ENCODE data around the gene ZCCHC2. TPM values are rescaled to one million over a fixed set of nuclear protein-coding genes. Genes with fewer than 3 reads are reported as not detected.

The ZCCHC2 gene
- polyA plus RNA-seq, 4 donors, result 5.1 to 17.6 (median 8.3) TPM

GRCh38 chr18:62524440-62525200, 1.8 kb downstream of the ZCCHC2 start:
- DNase-seq (peak; percentile 65 to 87), FAIRE-seq (no peak)
- Histone ChIP-seq H3K9me3 (ENCODE audit: control insufficient read depth in 2 of 2, insufficient read depth in 1 of 2, low read depth in 1 of 2, low read length in 1 of 2) (no peaks in the 10 kb centered on the region), H3K4me1 (ENCODE audit: control insufficient read depth in 3 of 3, insufficient read depth in 2 of 3, low read depth in 1 of 3, low read length in 2 of 3) (peaks cover 0 to 9% (median 2%) of the 10 kb centered on the region in 3 donors), H3K27ac (ENCODE audit: low read depth in 1 of 3, low read length in 2 of 3) (peak overlapping the region; percentile 93 to 98 (median 96)), H3K27me3 (ENCODE audit: control insufficient read depth in 3 of 3, insufficient read depth in 3 of 3, low read length in 3 of 3) (no peaks in the 10 kb centered on the region), H3K36me3 (ENCODE audit: control insufficient read depth in 3 of 3, insufficient read depth in 2 of 3, low read depth in 1 of 3, low read length in 3 of 3) (no peaks in the 10 kb centered on the region), H3K4me3 (ENCODE audit: low read depth in 1 of 3, low read length in 3 of 3) (peak overlapping the region; percentile 78 to 99 (median 97))
- 1 to 2% (median 2%) methylated on average over 46 to 57 of the region's 57 CpGs for WGBS, 3 donors

DNA sequence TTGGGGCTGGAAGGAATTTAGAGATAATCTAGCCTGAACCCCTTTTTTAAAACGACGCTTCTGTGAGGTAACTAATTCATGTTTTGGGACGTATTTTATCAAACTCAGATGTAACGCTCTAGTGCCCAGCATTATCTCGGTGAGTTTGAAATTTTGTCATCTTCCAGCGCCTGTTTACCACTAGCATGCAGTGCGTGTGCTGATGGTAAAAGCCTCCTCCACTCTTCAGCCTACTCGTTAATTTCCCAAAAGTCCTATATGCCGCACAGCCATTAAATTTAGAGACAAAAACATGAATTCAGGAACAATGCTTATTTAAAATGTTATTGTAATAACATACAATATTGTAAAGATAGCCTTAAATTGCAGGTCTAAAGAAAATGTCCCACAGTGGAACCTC, 2.8 kb downstream of the ZCCHC2 start:
- H3K27ac ChIP-seq (ENCODE audit: low read depth in 1 of 3, low read length in 2 of 3), result peak overlapping the region; percentile 9 to 96 (median 93)
- 9 to 39% (median 12%) methylated on average over 9 of the region's 9 CpGs for WGBS, 3 donors
- no peaks in the 10 kb centered on the region for H3K9me3 ChIP-seq (ENCODE audit: control insufficient read depth in 2 of 2, insufficient read depth in 1 of 2, low read depth in 1 of 2, low read length in 1 of 2)
- peaks cover 0 to 9% (median 2%) of the 10 kb centered on the region in 3 donors for H3K4me1 ChIP-seq (ENCODE audit: control insufficient read depth in 3 of 3, insufficient read depth in 2 of 3, low read depth in 1 of 3, low read length in 2 of 3)
- no peaks in the 10 kb centered on the region for H3K27me3 ChIP-seq (ENCODE audit: control insufficient read depth in 3 of 3, insufficient read depth in 3 of 3, low read length in 3 of 3)
- peak; percentile 16 for DNase-seq
- H3K4me3 ChIP-seq (ENCODE audit: low read depth in 1 of 3, low read length in 3 of 3), result peak overlapping the region; percentile 2 to 97 (median 78)
- FAIRE-seq, result no peak
- no peaks in the 10 kb centered on the region for H3K36me3 ChIP-seq (ENCODE audit: control insufficient read depth in 3 of 3, insufficient read depth in 2 of 3, low read depth in 1 of 3, low read length in 3 of 3)

DNA sequence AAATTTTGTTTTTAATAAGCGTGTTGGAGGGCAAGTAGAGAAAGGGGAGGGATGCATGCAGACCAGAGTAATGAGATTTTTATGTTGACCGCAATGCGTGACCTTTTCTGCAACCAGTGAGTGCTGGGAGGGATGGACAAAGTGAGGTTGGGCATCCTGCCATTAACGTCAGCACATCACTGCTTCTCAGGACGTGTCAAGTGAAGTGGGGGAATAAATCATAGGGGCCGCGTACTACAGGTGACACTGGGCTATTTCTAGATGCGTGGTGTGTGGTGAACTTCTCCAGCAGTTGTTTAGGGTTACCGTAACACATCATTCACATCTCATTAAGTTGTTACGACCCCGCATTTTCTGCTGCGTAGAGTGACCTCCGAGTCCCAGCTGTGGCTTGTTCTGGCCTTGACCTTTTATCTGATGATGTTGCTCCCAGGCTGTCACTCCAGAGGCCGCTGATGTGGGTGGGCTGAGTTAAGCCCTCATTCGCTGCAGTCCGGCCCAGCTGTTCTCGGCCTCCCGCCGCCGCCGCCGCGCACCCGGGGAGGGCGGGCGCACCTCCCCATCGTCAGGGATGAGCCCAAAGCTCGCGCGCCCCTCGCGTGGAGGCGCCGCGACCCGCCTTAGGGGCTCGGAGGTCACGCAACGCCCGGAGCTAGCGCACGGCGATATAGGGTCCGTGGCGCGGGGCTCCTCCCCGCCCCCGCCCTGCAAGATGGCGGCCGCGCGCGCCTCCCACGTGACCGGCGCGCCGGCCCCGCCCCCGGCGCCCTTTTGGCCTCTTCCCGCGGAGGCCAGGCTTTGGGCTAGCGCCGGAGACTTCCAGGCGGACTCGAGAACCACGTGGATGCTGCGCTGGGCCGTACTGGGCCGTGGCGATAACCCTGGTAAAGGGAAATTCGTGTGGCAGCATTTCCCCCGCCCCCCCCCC, 3.5 kb downstream of the ZCCHC2 start:
- Histone ChIP-seq H3K27me3 (ENCODE audit: control insufficient read depth in 3 of 3, insufficient read depth in 3 of 3, low read length in 3 of 3) (no peaks in the 10 kb centered on the region), H3K4me3 (ENCODE audit: low read depth in 1 of 3, low read length in 3 of 3) (peak overlapping the region; percentile 74 to 94 (median 78)), H3K27ac (ENCODE audit: low read depth in 1 of 3, low read length in 2 of 3) (peak overlapping the region; percentile 93 to 97 (median 94)), H3K36me3 (ENCODE audit: control insufficient read depth in 3 of 3, insufficient read depth in 2 of 3, low read depth in 1 of 3, low read length in 3 of 3) (no peaks in the 10 kb centered on the region), H3K9me3 (ENCODE audit: control insufficient read depth in 2 of 2, insufficient read depth in 1 of 2, low read depth in 1 of 2, low read length in 1 of 2) (no peaks in the 10 kb centered on the region), H3K4me1 (ENCODE audit: control insufficient read depth in 3 of 3, insufficient read depth in 2 of 3, low read depth in 1 of 3, low read length in 2 of 3) (peaks cover 0 to 9% (median 2%) of the 10 kb centered on the region in 3 donors)
- 0 to 1% (median 1%) methylated on average over 62 to 74 of the region's 74 CpGs for WGBS, 3 donors
- no peak for FAIRE-seq
- DNase-seq, result peak; percentile 85 to 93

DNA sequence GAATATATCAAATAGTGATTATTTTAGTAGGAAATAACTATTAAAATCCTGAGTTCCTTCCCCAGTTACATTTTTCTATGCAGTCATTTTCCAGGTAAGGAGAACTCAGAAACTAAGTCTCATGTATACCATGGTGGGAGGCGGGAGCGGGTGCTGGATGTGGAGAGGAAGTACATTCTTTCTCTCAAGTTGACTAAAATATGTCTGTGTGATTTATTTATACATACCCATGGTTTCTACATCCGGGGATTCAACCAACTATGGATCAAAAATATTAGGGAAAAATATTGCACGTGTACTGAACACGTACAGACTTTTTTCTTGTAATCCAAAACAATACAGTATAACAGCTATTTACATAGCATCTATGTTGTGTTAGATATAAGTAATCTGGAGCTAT, 6.8 kb downstream of the ZCCHC2 start:
- H3K4me3 ChIP-seq (ENCODE audit: low read depth in 1 of 3, low read length in 3 of 3), result no peak overlapping the region
- 72 to 84% (median 81%) methylated on average over 5 of the region's 5 CpGs for WGBS, 3 donors

GRCh38 chr18:62531078-62531477, 8.3 kb downstream of the ZCCHC2 start:
- H3K36me3 ChIP-seq (ENCODE audit: control insufficient read depth in 3 of 3, insufficient read depth in 2 of 3, low read depth in 1 of 3, low read length in 3 of 3), result peaks cover 0 to 6% (median 0%) of the 10 kb centered on the region in 3 donors
- WGBS, 3 donors, result 13 to 31% (median 20%) methylated on average over 4 of the region's 4 CpGs
- FAIRE-seq (no peak), DNase-seq (no peak)
- peaks cover 6 to 9% (median 8%) of the 10 kb centered on the region in 3 donors for H3K4me1 ChIP-seq (ENCODE audit: control insufficient read depth in 3 of 3, insufficient read depth in 2 of 3, low read depth in 1 of 3, low read length in 2 of 3)
- H3K4me3 ChIP-seq (ENCODE audit: low read depth in 1 of 3, low read length in 3 of 3), result no peak overlapping the region
- H3K9me3 ChIP-seq (ENCODE audit: control insufficient read depth in 2 of 2, insufficient read depth in 1 of 2, low read depth in 1 of 2, low read length in 1 of 2), result no peaks in the 10 kb centered on the region
- no peaks in the 10 kb centered on the region for H3K27me3 ChIP-seq (ENCODE audit: control insufficient read depth in 3 of 3, insufficient read depth in 3 of 3, low read length in 3 of 3)
- H3K27ac ChIP-seq (ENCODE audit: low read depth in 1 of 3, low read length in 2 of 3), result no peak overlapping the region

More for the DNA sequence above, 6.8 kb downstream of the ZCCHC2 start:
- Histone ChIP-seq H3K36me3 (ENCODE audit: control insufficient read depth in 3 of 3, insufficient read depth in 2 of 3, low read depth in 1 of 3, low read length in 3 of 3) (no peaks in the 10 kb centered on the region), H3K27me3 (ENCODE audit: control insufficient read depth in 3 of 3, insufficient read depth in 3 of 3, low read length in 3 of 3) (no peaks in the 10 kb centered on the region), H3K27ac (ENCODE audit: low read depth in 1 of 3, low read length in 2 of 3) (no peak overlapping the region), H3K4me1 (ENCODE audit: control insufficient read depth in 3 of 3, insufficient read depth in 2 of 3, low read depth in 1 of 3, low read length in 2 of 3) (peaks cover 6 to 7% (median 6%) of the 10 kb centered on the region in 3 donors), H3K9me3 (ENCODE audit: control insufficient read depth in 2 of 2, insufficient read depth in 1 of 2, low read depth in 1 of 2, low read length in 1 of 2) (no peaks in the 10 kb centered on the region)
- FAIRE-seq (no peak), DNase-seq (no peak)

- no peak for DNase-seq
- H3K4me3 ChIP-seq (ENCODE audit: low read depth in 1 of 3, low read length in 3 of 3), result no peak overlapping the region
- H3K27me3 ChIP-seq (ENCODE audit: control insufficient read depth in 3 of 3, insufficient read depth in 3 of 3, low read length in 3 of 3), result no peaks in the 10 kb centered on the region
- WGBS, 3 donors, result 96 to 98% (median 97%) methylated on average over 9 of the region's 9 CpGs
- H3K4me1 ChIP-seq (ENCODE audit: control insufficient read depth in 3 of 3, insufficient read depth in 2 of 3, low read depth in 1 of 3, low read length in 2 of 3), result peaks cover 6 to 9% (median 8%) of the 10 kb centered on the region in 3 donors
- no peaks in the 10 kb centered on the region for H3K9me3 ChIP-seq (ENCODE audit: control insufficient read depth in 2 of 2, insufficient read depth in 1 of 2, low read depth in 1 of 2, low read length in 1 of 2)
- peaks cover 0 to 6% (median under 1%) of the 10 kb centered on the region in 3 donors for H3K36me3 ChIP-seq (ENCODE audit: control insufficient read depth in 3 of 3, insufficient read depth in 2 of 3, low read depth in 1 of 3, low read length in 3 of 3)
- H3K27ac ChIP-seq (ENCODE audit: low read depth in 1 of 3, low read length in 2 of 3), result no peak overlapping the region
- no peak for FAIRE-seq
These were observed 9.1 kb downstream of the ZCCHC2 start for GRCh38 chr18:62531931-62532330.

- H3K4me1 ChIP-seq (ENCODE audit: control insufficient read depth in 3 of 3, insufficient read depth in 2 of 3, low read depth in 1 of 3, low read length in 2 of 3), result peaks cover 0 to 9% (median 7%) of the 10 kb centered on the region in 3 donors
- no peak for FAIRE-seq
- no peaks in the 10 kb centered on the region for H3K9me3 ChIP-seq (ENCODE audit: control insufficient read depth in 2 of 2, insufficient read depth in 1 of 2, low read depth in 1 of 2, low read length in 1 of 2)
- H3K36me3 ChIP-seq (ENCODE audit: control insufficient read depth in 3 of 3, insufficient read depth in 2 of 3, low read depth in 1 of 3, low read length in 3 of 3), result peaks cover 5 to 11% (median 7%) of the 10 kb centered on the region in 3 donors
- no peak overlapping the region for H3K4me3 ChIP-seq (ENCODE audit: low read depth in 1 of 3, low read length in 3 of 3)
- DNase-seq, result no peak
- no peaks in the 10 kb centered on the region for H3K27me3 ChIP-seq (ENCODE audit: control insufficient read depth in 3 of 3, insufficient read depth in 3 of 3, low read length in 3 of 3)
- H3K27ac ChIP-seq (ENCODE audit: low read depth in 1 of 3, low read length in 2 of 3), result no peak overlapping the region
- WGBS, 3 donors, result 89 to 95% (median 91%) methylated on average over 7 of the region's 7 CpGs
These were observed 13.2 kb downstream of the ZCCHC2 start for GRCh38 chr18:62536005-62536404.
